DMS153 treated with DMSO at 0.1 percent for 48 hours (cell line): Measurements from ENCODE around the gene XIRP2.
"Not testable (repeated sequence)": the region's sequence is repeated elsewhere in the genome, so short reads cannot be mapped to it uniquely, and the experiment has no call there.

Experiments
- DNase-seq: peaks from one replicate; lab custom pipeline; 2025; ENCODE audit not compliant: unreplicated experiment; lab: John Stamatoyannopoulos, UW

The XIRP2 gene

GRCh38 chr2:167048829-167049228 is 160.5 kb downstream of the XIRP2 start:
- DNase-seq = no peak

DNA sequence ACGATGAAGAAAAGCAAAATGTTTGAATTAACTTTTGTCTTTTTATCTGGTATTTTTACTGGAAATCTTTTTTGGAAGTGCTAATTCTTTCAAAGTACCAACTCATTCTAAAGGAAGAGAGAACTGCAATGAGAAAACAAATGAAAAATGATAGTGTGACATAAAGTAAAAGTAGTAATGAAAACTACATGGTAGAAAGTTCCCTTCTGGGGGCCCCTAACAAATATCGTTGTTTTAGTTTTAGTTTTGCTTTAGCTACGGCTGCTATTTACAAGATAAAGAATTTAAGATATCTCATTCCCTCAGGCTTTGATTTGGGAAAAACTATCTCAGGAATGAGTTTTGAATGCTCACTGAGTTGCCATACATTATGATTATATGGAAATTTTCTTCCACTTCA is 161.4 kb downstream of the XIRP2 start:
- DNase-seq = no peak

DNA sequence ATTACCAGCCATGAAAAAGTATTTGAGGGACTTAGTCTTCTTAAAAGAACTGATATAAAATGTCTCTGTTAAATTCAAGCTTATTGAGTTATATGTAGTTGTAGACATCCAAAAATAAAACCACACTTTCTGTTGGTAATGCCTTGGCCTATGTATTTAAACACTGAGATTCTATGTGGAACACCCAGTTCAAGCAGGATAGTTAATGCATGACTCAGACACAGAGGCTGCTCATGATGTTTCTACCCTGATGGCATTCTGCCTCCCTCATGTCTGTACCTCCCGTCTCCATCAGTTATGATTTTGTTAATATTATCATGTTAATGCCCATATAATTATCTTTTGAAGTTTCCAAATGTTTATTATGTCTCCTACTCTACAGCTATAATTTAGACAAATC is 164.5 kb downstream of the XIRP2 start:
- DNase-seq = no peak

DNA sequence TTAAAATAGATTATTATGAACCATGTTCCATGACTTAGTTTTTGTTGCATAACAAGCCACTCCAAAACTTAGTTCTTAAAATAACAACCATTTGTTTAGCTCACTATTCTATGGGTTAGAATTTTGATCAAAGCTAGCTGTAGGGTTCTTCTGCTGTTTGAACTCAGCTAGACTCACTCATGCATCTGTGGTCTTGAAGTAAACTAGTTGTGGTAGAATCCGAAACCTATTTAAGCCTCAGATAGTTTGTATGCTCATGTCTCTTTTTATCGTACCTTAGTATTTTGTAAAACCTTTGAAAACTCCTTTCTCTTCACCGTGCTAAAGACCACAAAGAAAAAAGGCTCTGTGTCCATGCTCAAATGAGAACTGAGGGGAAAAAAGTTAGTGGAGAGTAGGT is 166.6 kb downstream of the XIRP2 start:
- no peak for DNase-seq

DNA sequence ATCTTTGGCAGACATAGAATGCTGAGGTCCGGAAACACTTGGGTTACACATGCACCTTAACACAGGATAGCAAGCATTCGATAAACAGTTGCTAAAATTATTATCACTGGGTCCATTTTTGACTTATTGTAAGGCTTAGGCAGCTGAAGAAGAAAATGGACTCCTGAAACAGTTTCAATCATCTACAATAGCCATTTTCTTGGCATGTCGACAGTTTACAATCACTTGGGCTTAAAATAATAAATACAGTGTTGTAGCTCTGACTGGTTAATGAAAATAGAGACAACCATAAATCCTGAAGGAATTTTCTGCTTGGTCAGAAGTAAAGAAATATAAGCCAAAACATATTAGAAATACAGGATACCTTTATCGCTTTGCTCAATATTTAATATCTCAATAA is 169.2 kb downstream of the XIRP2 start:
- no peak for DNase-seq

DNA sequence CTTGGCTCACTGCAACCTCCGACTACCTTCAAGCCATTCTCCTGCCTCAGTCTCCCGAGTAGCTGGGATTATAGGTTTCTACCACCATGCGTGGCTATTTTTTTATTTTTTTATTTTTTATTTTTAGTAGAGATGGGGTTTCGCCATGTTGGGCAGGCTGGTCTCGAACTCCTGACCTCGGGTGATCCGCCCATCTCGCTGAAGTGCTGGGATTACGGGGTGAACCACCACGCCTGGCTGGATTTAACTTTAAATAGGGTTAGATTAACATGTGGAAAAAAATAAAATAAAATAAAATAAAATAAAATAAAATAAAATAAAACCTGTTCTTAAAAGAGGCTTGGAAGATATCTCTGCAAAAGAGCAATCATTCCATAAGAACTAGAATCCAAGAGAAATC is 170.9 kb downstream of the XIRP2 start:
- no peak for DNase-seq

- DNase-seq = no peak
These were observed 181.6 kb downstream of the XIRP2 start for GRCh38 chr2:167069855-167070254.

DNA sequence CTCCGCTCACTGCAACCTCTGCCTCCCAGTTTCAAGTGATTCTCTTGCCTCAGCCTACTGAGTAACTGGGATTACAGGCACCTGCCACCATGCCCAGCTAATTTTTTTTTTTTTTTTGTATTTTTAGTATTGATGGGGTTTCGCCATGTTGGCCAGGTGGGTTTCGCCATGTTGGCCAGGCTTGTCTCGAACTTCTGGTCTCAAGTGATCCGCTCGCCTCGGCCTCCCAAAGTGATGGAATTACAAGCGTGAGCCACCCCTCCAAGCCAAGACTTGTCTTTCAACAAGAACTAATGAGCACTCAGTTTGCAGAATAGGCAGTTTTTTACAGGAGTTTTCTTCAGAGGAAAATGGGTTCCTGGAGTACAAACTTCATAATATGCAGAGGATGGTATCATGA is 187.4 kb downstream of the XIRP2 start:
- not testable (repeated sequence) for DNase-seq

DNA sequence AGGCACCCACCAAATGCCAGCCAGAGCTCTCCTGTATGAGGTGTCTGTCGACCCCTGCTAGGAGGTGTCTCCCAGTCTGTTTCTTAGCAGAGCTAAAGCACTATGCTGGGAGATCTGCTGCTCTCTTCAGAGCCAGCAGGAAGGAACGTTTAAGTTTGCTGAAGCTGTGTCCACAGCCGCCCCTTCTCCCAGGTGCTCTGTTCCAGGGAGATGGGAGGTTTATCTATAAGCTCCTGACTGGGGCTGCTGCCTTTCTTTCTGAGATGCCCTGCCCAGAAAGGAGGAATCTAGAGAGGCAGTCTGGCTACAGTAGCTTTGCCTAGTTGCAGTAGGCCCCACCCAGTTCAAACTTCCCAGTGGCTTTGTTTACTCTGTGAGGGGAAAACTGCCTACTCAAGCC is 210.7 kb downstream of the XIRP2 start:
- DNase-seq = not testable (repeated sequence)

DNA sequence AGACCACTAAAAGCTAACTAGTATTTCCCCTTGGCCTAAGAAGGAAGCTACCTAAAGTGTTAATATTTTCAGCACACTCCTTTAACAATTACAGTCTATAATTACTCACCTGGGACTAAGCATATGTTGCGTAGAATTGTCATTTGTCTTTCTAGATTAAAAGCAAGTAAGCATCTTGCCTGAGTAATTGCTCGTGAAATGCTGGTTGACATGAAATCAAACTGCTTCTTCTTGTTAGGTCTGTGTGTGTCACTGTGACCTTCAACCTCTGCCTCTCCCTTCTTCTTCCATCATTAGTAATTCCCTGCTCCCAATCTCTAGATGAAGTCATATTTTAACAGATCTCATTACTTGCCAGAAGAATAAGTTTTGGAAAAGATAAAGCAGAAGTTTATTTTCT is 212.2 kb downstream of the XIRP2 start:
- DNase-seq = no peak

DNA sequence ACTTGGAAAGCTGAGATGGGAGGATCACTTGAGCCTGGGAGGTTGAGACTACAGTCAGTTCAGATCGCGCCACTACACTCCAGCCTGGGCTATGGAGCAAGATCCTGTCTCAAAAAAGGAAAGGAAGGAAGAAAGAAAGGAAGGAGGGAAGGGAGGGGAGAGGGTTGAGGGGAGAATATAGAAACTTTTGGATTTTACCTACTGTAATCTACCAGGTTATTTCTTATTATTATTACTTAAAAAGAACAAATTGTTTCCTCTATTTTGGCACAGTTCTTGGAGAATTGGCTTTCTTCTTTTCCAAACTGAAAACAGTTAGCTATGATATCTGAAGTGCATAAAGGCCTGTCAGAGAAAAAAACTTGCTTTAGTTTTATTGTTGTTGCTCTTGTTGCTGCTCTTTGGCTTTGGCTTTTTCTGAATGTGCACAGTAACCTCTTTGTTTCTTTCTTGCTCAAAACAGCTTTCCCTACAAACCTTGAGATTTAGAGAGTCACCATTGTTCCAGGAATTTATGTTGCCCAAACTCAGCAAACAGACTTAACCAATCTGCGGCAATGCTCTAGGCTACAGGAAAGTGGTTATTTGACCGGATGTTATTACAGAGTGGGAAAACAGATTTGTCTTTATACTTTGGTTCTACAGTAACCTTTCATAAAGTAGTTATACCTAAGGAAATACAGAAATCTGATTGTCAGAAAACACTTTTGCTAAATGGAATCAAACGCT is 214.9 kb downstream of the XIRP2 start:
- no peak for DNase-seq

- DNase-seq = no peak
These were observed 215.5 kb downstream of the XIRP2 start for GRCh38 chr2:167103757-167104133.

- no peak for DNase-seq
These were observed 216.4 kb downstream of the XIRP2 start for GRCh38 chr2:167104691-167105090.

DNA sequence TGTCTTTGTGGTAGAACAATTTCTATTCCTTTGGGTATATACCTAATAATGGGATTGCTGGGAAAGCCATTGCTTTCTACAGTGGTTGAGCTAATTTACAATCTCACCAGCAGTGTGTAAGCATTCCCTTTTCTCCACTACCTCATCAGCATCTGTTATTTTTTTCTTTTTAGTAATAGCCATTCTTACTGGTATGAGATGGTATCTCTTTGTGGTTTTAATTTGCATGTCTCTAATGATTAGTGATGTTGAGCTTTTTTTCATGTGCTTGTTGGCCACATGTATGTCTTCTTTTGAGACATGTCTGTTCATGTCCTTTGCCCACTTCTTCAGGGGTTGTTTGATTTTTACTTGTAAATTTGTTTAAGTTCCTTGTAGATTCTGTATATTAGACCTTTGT is 221.4 kb downstream of the XIRP2 start:
- not testable (repeated sequence) for DNase-seq

GRCh38 chr2:167110345-167110744 is 222.1 kb downstream of the XIRP2 start:
- no peak for DNase-seq

GRCh38 chr2:167114018-167114417 is 225.7 kb downstream of the XIRP2 start:
- no peak for DNase-seq

DNA sequence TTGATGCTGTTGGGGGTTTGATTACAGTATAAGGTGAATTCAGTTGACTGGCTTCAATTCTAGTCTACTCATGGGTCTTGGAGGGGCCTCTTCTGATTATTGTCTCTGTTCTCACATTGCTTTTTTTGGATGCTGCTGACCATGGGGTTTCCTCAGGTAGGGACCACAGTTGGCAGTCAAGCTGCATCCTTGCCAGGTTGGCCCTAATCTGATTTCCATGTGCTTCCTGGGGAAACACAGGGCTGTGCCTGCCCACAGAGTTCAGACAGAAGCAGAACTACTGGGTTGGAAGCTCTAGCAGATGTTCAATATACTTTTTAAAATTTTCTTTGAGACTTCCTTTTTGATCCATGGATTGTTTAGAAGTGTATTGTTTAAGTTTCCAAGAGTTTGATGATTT is 227.3 kb downstream of the XIRP2 start:
- no peak for DNase-seq

DNA sequence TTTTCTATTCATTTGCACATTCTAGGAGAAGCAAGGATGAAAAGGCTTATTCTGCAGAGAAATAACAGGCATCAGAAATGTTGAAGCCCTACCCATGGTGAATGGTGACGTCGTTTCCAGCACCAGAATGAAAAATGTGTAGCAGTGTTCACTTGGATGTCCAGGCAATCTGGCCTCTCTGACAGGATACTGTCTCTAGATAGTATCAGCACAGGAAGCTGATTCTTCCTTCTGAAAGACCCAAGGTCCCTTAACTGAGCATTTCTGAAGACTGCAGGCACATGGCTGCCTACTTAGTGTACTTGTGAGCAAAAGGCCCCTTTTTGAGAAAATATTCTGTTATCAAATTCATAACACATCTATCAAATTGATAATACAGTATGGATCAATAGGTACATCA is 234.1 kb downstream of the XIRP2 start:
- no peak for DNase-seq

GRCh38 chr2:167126165-167126564 is 237.9 kb downstream of the XIRP2 start:
- no peak for DNase-seq

DNA sequence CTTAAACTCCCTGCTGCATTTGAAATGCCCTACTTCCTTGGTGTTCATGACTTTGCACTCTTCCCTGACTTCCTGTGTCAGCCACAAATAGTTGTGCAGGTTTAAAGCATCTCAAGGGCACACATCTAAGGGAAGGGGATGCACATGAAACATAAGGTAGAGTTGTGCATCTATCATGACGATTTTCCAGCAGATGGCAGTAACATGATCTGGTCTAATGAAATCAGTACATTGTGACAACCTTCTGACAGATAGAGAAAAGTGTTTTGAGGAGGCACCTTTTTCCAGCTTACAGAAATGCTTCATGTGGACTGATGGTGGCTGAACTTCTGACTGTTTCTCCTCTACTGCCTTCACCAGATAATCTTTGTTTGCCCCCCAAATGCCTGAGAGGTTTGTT is 238.9 kb downstream of the XIRP2 start:
- no peak for DNase-seq

- DNase-seq = no peak
These were observed 239.8 kb downstream of the XIRP2 start for GRCh38 chr2:167128130-167128529.

GRCh38 chr2:167132066-167132465 is 243.8 kb downstream of the XIRP2 start:
- DNase-seq = no peak

DNA sequence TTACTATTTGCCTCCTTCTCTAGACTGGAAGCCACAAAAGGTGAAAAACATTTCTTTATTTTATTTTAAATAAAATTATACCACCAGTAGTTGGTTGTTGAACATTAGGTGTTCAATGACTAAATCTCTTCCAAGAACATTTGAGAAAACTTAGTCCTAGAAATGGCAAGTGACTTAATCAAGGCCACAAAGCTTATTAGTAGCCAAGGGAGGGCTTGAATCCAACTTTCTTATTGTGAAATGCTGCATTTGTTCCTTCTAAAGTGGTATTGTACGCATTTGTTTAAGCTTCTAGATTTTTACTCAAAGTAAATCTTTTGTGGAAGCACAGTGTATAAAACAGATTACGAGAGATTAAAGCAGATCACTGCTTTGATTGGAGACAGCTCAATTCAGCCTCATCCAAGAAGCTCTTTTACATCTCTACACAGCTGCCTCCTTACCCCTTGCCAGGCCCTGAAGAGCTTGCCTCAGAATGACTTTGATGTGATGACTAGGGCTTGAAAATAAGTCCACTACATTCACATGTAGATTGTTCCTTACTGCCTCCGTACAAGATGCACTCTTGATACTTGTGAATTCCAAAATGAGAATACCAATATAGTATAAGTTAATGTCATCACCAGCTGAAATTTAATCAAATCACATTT is 244.8 kb downstream of the XIRP2 start:
- DNase-seq = no peak
